Fibroblast of skin of abdomen (primary cell): ENCODE measurements around the gene ZNF574.
"Not testable (repeated sequence)": the region's sequence is repeated elsewhere in the genome, so short reads cannot be mapped to it uniquely, and the experiment has no call there.

ENCODE experiments used
- DNase-seq: peaks from one replicate; pipeline ENCODE4 v3.0.0-alpha.2; 2013

Gene ZNF574

GRCh38 chr19:42099336-42099925 lies 23.5 kb downstream of the ZNF574 start:
- no peak for DNase-seq

- not testable (repeated sequence) for DNase-seq
These were observed 24.3 kb downstream of the ZNF574 start for GRCh38 chr19:42100241-42100640.

- no peak for DNase-seq
These were observed 26.9 kb downstream of the ZNF574 start for GRCh38 chr19:42102877-42103276.

GRCh38 chr19:42105368-42105767 lies 29.4 kb downstream of the ZNF574 start:
- no peak for DNase-seq

- DNase-seq, result peak; percentile 87
These were observed 32.8 kb downstream of the ZNF574 start for GRCh38 chr19:42108527-42109389.

- no peak for DNase-seq
These were observed 33.9 kb downstream of the ZNF574 start for GRCh38 chr19:42109896-42110295.

GRCh38 chr19:42110658-42111057 lies 34.7 kb downstream of the ZNF574 start:
- DNase-seq, result no peak

- DNase-seq, result peak; percentile 94
These were observed 35.4 kb downstream of the ZNF574 start for GRCh38 chr19:42111384-42111783.

- peak; percentile 87 for DNase-seq
These were observed 35.8 kb downstream of the ZNF574 start for GRCh38 chr19:42111811-42112210.

GRCh38 chr19:42113641-42114348 lies 37.8 kb downstream of the ZNF574 start:
- peak; percentile 98 for DNase-seq

GRCh38 chr19:42114412-42114811 lies 38.4 kb downstream of the ZNF574 start:
- no peak for DNase-seq

- DNase-seq, result no peak
These were observed 39.3 kb downstream of the ZNF574 start for GRCh38 chr19:42115219-42115618.

GRCh38 chr19:42115705-42116104 lies 39.7 kb downstream of the ZNF574 start:
- no peak for DNase-seq

GRCh38 chr19:42116308-42117075 lies 40.5 kb downstream of the ZNF574 start:
- DNase-seq, result no peak

GRCh38 chr19:42117076-42117475 lies 41.1 kb downstream of the ZNF574 start:
- DNase-seq, result no peak

- DNase-seq, result no peak
These were observed 44.5 kb downstream of the ZNF574 start for GRCh38 chr19:42120276-42120980.

- no peak for DNase-seq
These were observed 45.2 kb downstream of the ZNF574 start for GRCh38 chr19:42121036-42121621.

GRCh38 chr19:42121656-42122069 lies 45.7 kb downstream of the ZNF574 start:
- peak; percentile 94 for DNase-seq

GRCh38 chr19:42122691-42123607 lies 47.0 kb downstream of the ZNF574 start:
- no peak for DNase-seq

- no peak for DNase-seq
These were observed 47.8 kb downstream of the ZNF574 start for GRCh38 chr19:42123765-42124164.
